Middle frontal gyrus (tissue), 1 donor: ENCODE results near the gene CACNA1I.
"Not testable (repeated sequence)": the region's sequence is repeated elsewhere in the genome, so short reads cannot be mapped to it uniquely, and the experiment has no call there.

Experiments used
- DNase-seq: peaks from one replicate; pipeline ENCODE4 v3.0.0-alpha.2; 2015; ENCODE audit warnings: low spot score; ENCODE audit errors: extremely low spot score

CACNA1I gene

DNA sequence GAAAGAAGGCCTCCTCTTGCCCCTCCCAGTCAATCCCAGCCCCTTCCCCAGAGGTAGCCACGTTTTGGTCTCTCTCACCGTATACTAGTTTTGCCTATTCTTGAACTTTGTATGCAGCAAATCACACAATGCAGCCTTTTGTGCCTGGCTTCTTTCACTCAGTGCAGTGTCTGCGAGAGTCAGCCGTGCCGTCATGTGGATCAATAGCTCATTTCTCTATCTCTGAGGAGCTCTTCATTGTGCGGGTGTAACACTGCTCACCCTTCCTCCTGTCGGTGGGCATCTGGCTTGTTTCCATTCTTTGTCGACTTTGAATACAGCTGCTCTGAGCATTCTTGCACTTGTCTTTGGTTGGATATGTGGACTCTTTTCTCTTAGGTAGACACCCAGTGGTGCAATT is 146.5 kb downstream of the CACNA1I start:
- no peak for DNase-seq

DNA sequence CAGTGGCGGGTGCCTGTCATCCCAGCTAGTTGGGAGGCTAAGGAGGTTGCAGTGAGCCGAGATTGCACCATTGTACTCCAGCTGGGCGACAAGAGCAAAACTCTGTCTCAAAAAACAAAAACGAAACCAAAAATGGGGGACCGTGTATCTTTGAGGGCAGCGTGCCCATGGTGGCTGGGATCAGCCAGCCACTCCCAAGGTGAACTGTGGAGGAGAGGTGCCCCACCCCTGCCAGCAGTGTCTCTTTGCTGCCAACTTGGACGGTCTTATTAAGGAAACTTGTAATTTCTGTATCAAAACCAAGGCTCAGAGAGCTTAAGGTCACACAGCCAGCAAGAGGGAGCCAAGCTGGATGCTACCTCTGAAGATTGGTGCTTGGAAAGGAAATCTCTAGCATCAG is 147.7 kb downstream of the CACNA1I start:
- DNase-seq: no peak

DNA sequence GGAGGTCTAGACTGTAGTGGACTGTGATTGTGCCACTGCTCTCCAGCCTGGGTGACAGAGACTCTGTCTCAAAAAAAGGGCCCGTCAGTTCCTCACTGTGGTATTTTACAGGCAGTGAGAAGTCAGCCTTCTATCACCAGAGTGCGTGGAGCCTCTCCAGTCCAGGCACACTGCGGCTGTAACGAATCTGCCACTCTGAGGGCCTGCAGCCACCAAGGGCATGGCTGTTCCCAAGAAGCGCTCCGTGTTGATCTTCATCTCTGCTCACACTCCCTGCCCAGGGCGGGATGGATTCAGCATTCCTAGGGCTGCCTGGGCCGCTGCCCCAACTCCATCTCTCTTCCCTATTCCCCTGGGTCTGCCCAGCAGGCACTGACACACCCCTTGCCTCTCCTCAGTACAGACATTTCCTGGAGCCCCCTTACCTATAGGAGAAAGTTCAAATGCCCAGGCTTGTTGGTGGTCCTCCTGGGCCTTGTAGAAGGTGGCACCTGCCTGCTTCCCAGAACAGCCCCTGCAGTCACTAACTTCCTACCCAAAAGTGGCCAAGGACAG is 148.4 kb downstream of the CACNA1I start:
- no peak for DNase-seq

DNA sequence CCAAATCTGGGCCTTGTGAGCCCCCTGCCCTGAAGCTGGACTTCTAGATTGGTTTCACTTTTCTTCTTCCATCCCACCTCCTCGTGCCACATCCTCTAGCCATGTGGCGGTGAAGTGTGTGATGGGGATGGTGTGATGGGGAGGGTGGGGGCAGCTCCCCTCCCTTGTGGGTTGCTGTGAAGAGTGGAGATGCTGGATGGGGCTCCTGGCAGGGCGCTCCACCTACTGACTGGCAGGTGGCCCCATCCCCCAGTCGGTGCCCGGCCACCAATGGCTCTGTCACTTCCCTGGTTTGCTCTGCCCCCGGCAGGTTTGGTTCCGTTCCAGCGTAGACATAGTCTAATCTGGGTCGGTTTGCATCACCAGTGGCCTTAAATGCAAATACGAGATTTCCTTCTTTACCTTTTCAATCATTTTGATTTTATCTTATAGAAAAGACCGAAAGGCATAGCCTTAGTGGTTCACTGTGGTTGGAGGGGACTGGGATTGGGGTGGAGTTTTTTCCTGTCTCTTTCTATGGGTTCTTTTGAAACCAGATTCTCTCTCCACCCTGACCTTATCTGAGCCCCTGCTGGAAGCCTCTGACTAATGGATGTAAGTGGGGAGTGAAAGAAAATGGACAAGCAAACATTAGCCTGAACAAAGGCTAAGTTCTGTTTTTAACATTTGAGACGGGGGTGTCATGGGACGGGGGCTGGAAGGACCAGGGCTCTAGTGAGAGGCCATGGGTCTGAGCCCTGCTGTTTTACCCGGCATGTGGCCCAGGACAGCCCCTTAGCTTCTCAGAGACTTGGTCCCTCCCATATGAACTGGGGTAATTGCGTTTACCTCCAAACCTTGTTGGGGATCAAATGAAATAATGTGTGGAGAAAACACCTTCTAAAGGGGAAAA is 149.3 kb downstream of the CACNA1I start:
- no peak for DNase-seq

DNA sequence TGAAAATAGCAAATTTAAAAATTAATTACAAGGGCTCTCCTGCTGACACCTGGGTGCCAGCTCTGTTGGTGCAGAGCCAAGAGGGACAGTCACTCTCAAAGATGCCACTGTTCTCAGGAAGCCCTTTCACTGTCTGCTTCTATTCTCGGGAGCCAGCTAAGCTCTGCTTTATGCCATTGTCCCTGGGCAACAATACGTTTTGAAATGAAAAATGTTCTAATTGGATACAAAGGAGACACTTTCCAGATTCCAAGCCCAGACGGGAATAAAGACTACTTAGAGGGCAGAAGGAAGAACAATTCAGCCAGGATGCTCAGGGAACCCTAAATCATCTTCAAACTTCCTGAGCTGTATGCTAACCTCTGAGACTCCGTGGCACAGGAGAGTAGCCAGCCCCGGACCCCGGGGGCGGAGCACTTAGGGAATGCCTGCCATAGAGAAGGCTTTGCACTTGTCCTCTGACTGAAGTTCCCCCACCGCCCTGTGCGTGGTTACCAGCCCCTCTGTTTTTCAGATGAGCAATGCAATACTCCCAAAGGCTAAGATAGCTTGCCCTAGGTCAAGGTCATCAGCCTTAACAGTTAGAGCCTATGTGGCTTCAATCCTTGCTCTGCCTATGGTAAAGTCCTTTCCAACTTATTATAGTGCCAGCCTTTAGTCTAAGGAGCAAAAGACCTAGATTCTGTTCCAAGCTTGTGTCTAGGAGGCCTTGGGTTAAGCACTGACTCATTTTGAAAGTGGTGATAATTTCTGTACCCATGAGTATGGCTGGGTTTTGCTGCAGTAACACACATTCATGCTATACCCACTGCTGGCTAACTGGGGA is 150.9 kb downstream of the CACNA1I start:
- no peak for DNase-seq

DNA sequence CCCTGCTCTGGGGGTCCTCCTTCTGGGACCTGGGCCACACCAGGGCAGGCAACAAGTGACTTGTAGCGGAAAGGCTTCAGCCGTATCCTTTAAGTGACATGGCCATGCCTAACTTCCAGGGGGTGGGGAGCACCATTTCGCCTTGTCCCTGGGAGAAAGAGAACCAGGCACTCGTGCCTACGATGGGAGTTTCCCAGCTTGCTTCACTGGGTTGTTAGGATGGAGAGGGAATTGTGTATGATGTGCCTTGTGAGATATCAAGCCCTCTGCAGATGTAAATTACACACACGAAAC is 151.4 kb downstream of the CACNA1I start:
- DNase-seq: no peak

DNA sequence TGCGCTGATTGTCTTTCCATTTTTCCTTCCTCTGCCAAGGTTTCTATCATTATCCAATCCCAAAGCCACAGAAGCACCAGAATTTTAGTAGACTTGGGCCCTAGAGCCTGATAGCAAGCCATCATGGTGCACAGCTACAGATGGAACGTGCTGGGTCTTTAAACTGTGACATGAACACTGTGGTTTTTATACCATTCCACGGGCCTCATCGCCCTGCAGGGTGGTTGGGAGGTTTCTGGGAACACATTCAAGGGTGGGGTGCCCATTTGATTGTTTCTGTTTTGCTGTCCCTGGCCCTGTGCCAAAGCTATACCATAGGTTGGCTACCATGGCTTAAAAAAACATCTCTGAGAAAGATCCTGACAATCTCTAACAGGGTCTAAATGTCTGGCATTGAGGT is 151.9 kb downstream of the CACNA1I start:
- no peak for DNase-seq

DNA sequence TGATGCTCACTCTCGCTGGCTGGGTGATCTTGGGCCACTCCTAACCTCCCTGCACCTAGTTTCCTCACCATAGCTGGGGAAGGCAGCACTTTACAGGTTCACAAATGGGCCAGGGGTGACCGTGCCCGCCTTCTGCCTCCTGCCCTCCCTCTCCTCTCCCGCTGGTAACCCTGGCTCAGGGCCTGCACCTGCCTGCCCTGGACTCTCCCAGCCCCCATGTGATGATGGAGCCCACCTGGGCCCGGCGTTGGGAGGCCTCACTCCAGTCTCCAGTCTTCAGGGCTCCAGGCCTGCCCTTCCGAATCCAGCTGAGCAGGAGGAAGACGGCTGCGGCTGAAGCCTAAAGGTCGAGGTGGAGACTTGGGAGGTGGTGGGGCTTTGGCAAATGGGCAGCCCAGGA is 152.9 kb downstream of the CACNA1I start:
- DNase-seq: no peak

DNA sequence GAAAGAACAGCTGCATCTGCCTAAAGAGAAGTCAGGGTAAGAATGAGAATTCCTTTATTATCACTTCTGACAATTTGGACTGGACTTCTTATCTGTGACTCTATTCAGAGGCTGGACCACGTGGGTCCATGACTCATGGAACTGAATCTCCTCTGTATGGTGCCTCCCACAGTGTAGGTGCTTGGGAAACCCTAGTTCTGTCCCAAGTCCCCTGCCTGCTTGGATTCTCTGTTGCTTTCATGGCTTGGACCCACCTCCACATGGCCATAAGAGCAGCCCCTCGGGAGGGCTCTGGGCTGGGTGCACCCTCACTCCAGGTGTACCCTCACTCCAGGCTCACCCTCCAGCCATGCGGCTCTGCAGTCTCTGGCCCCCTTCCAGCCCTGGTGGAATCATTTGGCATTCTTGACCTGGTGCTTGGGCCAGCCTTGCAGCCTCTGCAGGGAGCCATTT is 153.4 kb downstream of the CACNA1I start:
- no peak for DNase-seq

DNA sequence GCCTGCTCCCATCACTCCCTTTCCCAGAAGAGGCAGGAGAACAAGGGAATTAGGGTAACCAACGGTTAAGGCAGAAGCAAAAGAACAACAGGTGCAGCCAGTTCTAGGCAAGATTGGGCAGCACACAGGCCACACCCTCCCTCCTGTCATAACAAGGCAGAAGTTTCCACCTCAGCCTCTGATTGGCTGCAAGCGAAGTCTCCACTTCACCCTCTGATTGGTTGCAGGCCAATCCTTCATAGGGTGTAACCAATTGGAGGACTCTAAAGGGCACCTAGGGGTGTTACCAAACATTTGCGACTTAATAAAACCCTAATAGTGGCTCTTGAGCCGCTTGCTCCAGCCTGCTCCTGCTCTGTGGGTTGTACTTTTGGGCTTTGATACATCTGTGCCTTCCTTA is 153.8 kb downstream of the CACNA1I start:
- DNase-seq: no peak

DNA sequence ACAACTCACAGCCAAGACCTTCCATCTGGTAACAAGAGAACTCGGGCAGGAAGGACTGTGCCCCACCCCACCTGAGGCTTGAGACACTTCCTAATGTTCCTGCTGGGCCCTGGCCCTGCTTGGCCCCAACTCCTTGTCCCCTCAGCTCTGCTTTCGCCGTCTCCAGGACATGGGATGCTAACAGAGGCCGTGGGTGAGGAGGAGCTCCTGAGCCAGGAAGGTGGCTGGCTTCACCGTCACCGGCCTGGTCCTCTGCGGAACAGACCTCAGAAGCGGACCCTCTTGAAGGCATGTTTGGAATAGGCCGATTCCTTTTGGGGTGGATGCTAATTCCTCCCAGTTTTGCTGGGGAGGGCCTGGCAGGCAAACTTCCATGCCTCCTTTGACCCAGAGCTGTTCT is 154.3 kb downstream of the CACNA1I start:
- DNase-seq: no peak

DNA sequence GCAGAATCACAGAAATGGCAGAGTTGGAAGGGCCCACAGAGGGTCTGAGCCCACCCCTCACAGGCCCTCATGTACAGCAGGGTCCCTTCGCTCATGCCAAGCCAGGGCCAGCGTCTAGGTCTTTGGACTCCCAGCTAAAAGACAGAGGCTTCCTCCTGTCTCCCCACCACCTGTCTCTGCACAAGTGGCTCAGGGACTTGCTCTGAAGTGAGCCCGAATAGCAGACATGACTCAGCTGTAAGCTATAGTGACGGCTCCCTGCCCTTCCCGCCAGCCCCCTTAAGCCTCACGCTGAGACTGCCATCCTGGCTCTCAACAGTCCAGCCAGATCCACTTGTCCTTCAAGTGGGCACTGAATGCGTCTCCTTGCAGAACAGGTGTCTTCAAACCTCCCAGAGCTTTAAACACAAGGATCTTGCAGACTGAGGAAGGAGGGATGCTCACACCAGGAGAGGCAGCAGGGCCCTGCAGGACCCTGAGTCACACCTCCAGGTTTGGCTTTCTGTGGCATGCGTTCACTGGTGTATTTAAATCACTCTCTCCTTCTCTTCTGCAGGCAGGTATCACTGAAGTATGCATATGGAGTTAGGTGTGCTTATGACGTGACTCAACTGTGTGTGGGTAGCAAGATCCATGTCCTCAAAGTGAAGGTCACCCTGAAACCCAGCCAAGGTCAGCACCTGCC is 154.9 kb downstream of the CACNA1I start:
- no peak for DNase-seq

DNA sequence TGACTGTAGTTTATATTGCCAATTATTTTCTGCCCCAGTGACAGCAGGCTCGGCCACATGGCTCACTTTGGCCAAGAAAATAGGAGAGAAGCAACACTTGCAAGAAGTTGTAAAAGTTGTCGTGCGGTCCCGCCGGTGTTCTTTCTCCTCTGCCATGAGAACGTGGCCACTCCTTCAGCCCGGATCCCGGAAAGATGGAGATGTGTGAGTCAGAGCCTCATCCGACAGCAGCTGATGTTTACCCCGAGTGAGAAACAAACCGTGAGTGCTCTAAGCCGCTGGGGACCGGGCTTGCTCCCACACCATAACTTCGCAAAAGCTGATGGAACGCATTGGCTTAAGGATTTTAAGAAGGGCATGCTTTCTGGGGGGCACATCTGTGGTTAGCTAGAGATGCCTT is 157.0 kb downstream of the CACNA1I start:
- DNase-seq: no peak

DNA sequence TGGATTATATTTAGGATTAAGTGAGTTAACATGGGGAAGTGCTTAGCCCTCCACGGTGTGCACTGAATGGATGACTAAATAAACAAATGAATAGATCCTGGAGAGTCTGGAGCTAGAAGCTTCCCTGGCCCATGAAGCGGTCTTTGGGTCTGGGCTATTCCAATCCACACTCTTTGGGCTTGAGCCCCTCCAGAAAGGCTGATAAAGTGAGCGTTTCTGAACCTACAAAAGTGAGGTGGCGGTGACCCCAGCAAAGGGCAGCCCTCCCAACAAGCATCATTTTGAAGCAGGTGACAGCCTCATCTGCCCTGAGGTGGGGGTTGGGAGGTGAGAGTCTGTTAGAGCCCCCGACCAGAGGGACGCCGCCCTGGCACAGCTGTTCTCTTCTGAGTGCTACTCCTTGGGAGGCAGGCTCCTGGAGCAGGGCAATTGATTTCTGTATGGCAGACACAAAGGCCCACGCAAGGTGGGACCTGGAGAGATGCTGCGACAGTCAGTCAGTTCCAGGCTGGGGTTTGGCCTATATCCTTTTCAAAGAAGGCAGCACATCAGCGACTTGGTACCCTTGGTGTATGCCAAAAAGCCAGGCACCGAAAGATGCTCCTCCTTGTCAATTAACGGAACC is 157.8 kb downstream of the CACNA1I start:
- no peak for DNase-seq

DNA sequence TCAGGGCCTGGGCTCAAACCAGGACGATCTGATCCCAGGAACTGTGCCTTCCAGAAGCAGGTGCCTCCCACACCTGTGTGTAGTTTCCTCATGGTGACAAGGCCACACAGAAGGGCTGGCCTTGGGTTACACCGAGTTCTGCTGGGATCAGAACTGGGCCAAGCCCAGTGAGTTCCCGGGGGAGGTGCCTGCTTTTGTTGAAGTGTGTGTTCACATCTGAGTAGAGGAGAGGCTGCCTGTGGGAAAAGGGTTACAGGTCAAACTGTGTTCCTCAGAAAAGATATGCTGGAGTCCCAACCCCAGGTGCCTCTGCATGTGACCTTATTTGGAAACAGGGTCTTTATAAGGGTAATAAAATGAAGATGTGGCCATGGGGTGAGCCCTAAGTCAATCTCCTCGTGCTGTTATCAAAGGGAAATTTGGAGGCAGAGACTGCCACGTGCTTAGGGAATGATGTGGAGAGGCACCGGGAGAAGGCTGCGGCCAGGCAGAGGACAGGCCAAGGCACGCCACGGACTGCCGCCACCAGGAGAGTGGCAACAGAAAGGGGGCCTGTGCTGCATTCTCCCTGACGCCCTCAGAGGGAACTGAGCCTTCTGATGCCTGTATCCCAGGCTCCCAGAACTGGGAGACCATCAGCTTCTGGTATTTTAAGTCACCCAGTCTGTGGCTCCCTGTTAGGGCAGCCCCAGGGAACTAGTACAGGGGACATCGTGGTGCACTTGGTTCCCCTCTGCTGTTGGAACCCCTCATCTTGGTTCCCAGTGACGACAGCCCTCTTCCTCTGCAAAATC is 158.8 kb downstream of the CACNA1I start:
- DNase-seq: no peak

DNA sequence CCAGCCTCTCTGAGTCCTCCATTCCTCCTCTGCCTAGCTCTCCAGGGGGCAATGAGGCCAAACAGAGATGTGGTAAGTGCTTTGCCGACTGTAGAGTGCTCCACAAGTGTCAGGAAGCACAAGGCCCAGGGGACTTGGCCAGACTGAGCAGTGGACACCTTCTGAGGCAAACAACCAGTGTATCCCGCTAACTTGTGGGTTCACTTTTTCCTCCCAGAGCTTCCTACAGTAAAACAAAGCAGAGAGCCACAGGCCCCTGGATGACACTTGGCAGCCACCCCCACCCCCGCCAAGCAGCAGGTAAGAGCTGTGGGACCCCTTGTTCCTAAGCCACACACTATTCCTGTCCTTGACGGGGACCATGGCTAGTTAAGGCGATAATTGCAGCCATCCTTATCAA is 160.9 kb downstream of the CACNA1I start:
- no peak for DNase-seq

DNA sequence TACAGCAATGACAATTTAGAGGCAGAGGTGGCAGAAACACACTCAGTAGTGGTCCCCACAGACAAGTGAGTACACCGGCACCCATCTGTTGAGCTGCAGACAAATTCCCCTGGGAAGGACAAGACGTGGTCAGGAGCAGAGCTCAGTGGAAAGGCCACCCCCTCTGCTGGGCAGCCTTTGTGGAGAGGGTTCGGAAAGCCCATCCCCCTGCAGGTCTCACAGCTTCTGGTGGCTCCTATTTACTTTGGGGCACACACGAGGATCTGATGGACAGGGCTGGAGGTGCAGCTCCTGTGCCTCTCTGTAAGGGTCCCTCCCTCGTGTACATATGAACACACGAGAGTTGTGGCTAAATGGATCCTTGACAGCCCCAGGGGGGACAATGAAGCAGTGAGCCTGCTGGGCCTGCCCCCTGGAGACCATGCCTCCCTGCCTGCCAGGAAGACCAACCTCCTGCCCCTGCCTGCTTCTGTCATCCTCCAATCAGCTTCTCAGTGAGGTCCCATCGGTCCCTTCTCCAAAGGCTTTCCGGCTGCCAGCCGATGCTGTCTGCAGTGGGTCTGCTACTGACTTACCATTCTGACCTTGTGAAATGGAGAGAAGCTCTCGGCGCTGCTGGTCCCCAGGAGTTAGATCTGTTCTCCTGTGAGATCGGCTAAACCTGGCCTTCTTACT is 161.5 kb downstream of the CACNA1I start:
- no peak for DNase-seq

DNA sequence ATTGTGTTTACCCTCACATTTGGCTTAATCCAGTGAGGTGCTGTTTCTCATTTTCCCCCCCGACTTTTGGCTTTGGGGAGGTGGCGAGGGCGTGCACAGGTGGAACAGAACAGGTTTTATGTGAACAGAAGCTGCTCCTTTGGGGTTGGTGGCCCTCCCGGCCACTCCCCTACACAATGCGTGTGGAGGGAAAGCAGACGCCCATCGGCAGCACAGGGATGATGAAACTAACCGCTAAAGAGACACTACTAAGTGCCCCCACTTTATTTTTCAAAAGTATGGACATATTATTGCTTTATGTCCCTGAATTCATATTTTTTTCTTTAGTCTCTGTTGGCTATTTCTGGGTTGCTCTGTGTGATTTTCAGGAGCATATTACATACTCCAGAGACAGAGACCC is 162.1 kb downstream of the CACNA1I start:
- no peak for DNase-seq

DNA sequence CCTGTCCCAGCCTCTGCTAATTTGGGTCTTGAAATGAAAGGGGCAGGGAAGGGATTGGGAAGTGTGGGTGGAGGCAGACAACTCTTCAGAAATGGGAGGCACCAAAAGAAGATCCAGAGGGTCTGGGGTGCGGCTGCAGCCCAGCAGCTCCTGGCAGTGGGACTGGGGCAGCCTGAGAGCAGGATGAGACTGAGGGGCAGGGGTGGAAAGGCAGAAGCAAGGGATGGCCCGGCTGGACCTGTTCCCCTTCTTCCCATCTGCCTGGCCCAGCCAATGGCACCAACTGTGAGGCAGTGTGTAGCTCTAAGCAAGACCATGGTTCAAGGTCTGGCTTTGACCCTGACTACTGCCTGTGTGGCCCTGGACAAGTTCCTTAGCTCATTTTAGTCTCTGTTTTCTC is 162.6 kb downstream of the CACNA1I start:
- DNase-seq: no peak

DNA sequence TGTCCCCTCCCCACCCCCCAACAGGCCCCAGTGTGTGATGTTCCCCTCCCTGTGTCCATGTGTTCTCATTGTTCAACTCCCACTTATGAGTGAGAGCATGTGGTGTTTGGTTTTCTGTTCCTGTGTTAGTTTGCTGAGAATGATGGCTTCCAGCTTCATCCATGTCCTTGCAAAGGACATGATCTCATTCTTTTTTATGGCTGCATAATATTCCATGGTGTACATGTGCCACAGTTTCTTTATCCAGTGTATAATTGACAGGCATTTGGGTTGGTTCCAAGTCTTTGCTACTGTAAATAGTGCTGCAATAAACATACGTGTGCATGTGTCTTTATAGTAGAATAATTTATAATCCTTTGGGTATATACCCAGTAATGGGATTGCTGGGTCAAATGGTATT is 163.5 kb downstream of the CACNA1I start:
- DNase-seq: not testable (repeated sequence)
